Activated CD4-positive, alpha-beta T cell treated with anti-CD3 and anti-CD28 coated beads, Interleukin-2, amount 50 U/mL, for 24 hours (primary cell): ENCODE results near the gene NOP10.
"Not testable (repeated sequence)": the region's sequence is repeated elsewhere in the genome, so short reads cannot be mapped to it uniquely, and the experiment has no call there.

ENCODE experiments used
- DNase-seq, 2 donors: peaks; one replicate each; pipeline ENCODE4 v3.0.0-alpha.2; 2020; ENCODE audit warnings: low read depth in 1 of 2, low spot score in 1 of 2

NOP10 gene

DNA sequence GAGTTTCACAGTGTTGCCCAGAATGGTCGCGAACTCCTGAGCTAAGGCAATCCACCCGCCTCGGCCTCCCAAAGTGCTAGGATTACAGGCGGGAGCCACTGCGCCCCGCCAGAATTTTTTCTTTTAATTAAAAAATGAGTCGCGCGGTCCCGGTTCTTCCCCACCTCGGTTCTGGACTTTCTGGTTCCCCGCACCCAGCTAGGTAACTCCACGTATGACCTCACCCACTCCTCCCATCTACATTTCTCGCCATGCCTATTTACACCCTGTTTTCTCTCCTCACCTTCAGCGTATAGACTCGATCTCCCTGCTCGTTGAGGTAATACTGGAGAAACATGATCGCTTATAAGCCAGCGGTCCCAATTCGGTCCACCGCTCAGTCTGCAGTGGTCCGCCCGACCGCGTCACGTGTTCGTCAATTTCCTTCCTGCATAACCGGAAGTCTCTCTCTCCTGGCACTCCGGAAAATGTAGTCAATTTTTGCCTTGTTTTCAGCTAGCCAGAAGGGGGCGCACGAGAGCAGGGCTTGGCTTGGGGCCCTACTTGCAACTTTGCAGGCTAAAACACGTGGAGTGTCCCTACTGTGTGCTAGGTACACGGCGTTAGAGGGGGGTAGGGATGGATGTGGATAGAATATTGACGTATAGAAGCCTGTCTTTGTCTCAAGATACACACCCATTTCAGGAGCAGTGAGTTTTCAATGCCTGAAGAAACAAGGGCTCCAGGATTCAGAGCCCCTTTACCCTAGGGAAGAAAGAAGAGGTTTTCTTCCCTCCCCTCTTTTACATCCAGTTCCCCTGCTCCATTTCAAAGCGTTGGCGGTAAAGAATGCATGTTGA lies at the start of gene NOP10, which contains the start of gene NUTM1:
Gene NOP10 (minus strand): TSS at position 400 of the 839 bp plus-strand sequence. CDS start 63 bp downstream, at position 337.
Gene NUTM1 (plus strand): TSS at position 579 of the 839 bp plus-strand sequence. CDS start 382 bp downstream, outside the sequence.
- DNase-seq: peak; percentile 94

DNA sequence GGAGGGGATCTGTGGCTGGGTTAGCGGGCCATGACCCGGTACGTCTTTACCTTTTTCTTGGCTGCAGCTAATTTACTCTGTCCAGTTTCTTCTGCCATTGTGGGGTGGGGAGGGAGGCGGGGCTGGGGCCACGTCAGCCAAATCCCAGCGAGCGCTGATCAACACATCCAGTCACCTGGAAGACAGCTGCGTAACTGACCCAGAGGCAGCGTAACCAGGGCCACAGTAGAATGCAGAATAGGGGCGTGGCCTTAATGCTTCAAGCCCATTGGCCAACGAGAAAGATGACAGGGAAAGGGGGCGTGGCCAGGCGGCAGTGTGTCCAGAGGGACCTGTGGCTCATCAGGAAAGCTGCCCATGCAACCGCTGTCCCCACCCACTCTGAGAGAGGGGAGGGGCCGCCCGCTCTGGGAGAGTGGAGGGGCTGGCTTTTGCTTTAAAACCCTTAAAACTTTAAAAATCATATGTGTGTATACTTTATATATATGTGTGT lies 46.7 kb upstream of the NOP10 start:
- not testable (repeated sequence) for DNase-seq

DNA sequence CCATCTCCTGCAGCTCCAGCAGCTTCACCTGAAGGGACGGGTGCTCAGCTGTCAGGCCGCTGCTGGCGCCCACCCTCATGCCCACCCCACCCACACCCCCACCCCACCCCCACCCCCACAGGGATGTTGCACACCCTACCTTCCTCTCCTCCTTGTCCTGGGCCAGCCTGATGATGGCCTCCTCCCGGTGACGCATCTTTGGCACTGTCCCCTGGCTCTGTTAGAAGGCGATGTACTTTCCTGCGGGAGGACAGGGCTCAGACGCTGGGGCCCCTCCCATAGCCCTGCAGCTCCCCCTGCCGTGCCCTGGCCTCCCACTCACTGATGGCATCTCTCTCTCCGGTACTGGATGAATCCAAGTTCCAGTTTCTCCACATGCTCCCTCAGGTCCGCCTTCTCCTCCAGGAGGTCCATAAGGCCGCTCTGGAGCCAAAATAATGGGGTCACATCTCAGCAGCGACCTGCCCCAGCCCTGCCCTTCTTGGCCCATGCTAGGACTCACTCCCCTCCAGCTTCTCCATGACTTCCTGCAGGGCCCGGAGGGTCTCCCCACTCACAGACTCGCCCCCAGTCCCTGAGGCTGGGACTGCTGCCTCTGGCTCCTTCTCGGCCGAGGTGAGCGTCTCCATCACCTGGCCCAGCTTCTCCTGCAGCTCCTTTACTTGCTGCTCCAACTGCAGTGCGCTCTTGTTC lies 39.0 kb upstream of the NOP10 start:
- not testable (repeated sequence) for DNase-seq

DNA sequence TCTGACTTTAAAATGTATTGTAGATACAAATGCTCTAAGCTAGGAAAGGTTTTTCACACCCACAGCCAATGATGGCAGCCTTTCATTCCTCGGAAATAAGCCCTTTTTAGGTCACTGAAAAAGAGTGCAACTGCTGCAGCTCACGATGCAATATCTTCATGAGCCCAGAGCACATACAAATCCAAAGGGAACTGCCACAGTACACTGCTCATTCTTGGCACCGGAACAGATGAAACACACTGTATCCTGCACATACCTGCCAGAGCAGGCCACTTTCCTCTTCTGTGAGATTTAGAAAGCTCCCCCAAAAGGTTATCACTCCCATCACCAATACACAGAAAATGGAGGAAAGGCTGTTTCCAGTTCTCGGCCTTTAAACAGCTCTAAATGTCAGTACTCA lies 37.6 kb upstream of the NOP10 start:
- not testable (repeated sequence) for DNase-seq

DNA sequence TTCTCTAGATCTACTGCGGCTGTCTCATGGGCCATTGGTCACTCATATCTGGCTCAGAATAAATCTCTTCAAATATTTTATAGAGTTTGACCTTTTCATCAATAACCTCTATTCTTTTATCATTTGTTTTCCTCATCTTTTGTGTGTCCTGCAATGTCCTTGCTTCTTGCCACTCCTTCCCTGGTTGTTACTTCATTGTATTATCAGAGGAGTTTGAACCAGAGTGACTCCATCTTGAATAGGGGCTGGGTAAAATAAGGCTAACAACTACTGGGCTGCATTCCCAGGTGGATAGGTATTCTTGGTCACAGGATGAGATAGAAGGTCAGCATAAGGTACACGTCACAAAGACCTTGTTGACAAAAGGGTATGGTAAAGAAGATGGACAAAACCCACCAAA lies 33.9 kb upstream of the NOP10 start:
- DNase-seq: no peak

DNA sequence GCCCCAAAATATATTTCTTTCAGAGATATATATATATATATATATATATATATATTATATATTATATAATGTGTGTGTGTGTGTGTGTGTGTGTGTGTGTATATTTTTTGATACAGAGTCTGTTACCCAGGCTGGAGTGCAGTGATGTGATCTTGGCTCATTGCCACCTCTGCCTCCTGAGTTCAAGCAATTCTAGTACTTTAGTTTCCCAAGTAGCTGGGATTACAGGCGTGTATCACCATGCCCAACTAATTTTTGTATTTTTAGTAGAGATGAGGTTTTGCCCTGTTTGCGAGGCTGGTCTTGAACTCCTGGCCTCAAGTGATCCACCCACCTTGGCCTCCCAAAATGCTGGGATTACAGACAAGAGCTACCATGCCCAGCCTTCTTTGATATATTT lies 32.6 kb upstream of the NOP10 start:
- not testable (repeated sequence) for DNase-seq

DNA sequence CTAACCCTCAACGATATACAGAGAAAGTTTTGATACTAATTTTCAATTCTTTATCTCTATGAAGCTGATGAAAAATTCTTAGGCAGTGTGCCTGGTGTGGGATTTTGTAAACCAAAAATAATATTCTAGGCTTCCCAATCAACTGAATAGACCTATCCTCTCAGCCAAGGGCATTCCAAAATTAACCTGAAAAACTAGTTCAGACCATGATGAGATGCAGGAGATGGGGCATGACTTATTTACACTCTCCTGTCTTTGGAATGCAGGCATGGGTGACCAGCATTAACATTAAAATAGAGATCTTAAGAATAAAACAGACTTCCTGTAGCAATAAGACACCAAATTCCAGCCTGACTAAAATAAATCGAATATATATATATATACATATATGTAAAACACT lies 31.9 kb upstream of the NOP10 start:
- no peak for DNase-seq

DNA sequence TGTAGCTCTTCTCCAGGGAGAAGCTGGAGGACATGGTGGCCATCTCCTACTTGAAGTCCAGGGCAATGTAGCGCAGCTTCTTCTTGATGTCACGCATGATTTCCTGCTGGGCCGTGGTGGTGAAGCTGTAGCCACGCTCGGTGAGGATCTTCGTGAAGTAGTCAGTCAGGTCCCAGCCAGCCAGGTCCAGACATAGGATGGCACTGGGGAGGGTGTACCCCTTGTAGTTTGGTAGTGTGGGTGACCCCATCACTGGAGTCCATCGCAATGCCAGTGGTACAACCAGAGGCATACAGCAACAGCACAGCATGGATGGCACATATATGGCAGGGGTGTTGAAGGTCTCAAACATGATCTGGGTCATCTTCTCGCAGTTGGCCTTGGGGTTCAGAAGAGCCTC lies 31.0 kb upstream of the NOP10 start:
- DNase-seq: no peak

DNA sequence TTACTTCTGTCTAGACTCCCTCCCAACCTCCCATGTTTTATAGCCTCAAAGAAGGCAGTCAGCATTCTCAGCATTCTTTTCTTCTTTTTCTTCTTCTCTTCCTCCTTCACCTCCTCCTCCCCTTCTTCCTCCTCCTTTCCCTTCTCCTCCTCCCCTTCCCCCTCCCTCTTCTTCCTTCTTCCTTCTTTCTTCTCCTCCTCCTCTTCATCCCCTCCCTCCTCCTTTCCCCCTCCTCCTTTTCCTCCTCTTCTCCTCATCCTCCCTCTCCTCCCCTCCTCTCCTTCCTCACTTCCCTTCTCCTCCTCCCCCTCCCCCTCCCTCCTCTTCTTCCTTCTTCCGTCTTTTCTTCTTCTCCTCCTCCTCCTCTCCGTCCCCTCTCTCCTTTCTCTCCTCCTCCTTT lies 27.7 kb upstream of the NOP10 start:
- DNase-seq: no peak

DNA sequence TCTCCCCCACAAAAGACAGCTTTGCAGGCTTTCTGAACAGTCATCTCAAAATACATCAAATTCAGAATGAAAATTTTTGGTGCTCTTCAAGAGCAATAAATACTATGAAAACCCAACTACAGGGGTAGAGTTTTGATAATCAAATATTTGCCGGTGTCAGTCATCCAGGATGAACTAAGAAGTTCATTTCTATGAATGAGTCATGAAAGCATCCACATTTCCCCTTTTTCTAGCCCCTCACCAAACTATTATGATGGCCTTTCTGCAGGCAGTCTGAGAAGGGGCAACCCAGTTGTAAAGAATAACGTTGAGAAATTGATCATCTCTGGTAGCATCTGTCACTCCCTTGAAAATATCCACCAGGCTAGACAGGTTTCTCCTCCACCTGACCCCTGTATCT lies 27.2 kb upstream of the NOP10 start:
- DNase-seq: no peak

DNA sequence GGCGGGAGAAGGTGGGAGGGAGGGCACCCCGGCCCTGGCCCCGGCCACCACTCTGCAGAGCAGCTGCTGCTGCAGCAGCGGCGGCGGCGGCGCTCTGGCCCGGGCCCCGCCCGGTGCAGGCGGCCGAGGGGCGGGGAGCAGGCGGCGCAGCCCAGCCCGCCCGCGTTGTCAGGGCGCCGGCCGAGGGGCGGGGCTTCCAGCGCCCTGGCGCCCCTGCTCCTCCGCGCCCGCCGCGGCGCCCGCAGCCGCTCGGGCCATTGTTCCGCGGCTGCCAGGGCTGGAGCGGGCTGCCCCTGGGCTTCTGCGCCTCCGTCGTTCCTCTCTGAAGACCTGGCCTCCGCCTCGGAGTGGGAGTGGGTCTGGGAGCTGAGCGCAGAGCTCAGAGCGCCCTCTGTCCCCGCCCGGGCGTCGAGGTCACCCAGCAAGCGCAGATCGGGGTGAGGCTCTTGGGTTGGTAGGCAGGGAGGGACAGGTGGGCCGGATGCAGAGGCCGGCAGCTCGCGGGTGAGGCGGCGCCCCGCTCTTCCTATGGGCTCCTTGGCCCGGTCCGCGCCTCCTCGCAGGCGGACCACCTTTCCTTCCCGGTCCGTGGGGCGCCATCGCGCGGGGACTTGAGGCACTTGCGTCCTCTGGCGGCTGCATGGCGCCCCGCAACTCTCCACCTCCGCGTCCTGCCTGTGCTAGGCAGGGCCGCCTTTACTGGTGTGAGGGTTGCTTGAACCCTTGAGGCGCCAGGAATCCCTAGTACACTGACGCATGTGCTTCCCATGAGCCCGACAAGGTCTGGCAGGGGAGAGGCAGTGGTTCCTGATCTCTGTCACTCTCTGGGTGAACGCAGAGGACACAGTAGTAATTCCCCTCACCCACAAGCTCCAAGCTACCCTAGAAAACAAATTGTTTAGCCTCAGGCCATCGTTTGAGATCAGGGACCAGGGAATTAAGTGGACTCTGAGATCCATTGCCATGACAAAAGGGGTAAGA lies 24.5 kb upstream of the NOP10 start, which contains the start of gene LPCAT4:
Gene LPCAT4 (minus strand): TSS at position 96 of the 981 bp plus-strand sequence. CDS start 96 bp downstream, outside the sequence.
- DNase-seq: peak; percentile 72 to 79

DNA sequence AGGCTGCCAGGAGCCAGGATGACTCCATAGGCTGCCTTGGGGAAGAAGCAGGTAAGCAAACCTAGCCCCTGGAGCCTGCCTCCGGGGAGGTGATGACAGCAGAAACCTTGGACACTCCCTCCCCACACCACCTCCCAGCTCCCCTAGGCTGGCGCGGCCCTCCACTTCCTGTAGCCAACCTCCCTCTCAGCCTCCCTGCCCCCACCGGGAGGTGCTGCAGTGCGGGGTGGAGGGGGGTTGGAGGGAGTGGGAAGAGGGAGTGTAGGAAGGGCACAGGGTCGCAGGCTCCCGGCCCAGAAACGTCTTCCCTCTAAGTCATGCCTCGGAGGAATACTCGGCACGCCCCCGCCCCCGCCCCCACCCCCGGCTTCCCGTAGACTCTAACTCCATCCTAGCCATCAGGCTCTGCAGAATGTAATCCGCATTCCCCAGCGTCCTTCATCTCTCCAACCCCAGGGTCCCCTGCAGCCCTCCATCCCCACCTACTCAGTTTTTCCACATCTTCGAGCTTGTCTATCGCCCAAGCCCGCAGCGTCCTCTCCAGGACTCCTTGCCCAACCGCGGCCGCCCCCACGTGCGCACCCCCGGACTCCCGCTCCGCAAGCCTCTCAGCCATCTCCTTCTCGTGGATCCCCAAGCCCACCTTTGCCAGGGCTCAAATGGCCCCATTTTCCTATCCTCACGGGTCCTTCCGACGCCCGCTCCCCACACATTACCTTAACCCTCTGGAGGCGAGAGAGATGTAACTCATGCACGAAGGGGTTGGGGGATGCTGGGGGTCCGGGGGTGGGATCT lies 23.5 kb upstream of the NOP10 start:
- peak; percentile 11 to 27 for DNase-seq

DNA sequence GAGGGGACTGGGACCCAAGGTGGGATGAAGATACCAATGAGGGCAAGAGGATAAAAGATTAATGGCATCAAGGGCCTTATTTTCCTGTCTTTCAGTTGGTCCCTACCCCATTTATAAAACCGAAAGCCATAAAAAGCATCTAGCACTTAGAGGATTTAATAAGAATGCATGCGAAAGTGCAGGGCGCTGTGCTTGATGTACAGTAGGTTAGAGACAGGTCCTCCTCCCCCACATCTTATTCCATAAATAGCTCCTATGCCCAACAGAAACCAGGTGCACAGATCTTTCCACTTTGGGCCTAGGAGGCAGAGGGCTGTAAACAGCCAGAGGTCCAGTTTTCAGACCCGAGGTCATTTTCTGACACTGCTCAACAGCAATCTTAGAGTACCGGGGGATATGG lies 22.9 kb upstream of the NOP10 start:
- no peak for DNase-seq

DNA sequence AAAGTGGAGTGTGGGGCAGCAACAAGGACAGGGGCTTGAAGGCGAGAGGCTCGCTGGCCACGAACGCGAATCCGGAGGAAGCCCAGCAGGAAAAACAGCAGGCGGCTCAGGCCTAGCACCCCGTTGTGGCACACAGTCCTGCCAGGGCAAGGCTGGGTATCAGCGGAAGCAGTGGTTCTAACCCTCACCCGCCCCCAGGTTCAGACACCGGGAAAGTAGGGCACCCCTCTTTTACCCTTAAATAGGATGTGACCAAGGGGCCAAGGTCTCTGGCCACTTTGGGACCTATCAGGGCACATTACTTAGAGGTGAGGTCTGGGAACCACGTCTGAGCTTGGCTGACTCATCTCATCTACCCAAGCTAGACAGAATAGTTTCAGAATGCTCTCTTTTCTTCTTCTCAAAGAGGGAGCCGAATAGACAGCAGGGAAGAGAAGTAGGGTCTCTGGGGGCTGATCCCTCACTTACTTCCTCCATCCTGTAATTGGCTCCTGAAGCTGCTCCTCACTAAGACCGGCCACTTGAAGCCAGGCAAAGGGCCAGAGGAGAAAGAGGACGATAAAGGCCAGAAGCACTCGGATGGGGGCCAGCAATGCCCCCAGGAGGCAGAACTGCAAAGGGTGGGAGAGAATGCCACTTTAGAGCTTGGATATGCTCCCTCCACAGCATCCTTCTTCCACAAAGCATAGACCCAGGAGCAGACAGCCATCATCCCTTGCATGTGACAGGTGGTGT lies 22.3 kb upstream of the NOP10 start:
- DNase-seq: no peak

DNA sequence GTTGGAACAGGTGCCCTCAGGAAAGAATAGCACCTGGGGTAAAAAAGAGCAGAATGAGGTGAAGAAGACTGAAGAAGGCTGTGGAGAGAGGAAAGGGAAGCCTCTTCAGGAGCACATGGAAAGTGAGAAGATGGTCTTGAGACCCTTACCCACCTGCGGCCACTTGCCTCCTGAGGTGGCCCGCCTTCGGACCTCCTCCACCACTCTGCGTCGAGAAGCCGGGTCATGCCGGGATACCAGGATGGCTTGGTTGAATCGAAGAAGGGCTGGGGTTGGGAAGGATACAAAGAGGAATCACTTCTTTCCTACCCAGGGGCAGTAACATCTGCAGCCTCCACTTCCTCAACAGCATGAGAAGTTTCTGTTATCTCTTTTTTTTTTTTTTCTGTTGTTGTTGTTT lies 21.1 kb upstream of the NOP10 start:
- DNase-seq: no peak

DNA sequence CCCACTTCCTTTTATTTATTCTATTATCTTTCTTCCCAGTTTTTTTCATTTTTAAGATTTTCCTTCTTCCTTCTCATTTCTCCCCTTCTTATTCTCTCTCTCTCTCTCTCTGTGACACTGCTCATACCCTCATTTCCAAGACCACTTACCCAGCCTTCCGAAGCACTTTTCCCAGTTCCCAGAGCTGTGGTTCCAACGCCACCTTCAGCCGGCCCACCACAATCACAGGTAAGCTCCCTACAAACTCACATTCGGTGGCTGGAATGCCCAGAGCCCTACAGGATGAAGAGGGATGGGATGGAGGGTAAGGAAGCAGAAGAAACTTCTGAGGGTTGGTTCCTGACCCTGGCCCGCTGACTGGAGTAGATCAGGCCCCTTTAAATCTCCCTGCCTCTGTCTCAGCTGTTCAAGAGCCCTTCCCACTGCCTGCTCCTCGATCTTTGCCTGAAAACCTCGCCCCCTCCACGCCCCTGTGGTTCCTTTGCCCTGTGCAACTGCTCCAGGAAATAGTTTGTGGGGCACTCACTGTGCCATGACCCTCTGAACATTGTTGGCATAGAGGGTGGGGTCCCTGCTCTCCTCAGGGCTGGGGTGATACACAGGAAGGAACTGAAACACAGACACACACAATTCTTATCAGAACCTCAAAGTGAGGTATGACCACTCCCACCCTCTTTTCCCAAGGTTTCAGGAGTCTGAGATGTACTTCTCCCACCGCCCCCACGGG lies 19.3 kb upstream of the NOP10 start:
- no peak for DNase-seq

DNA sequence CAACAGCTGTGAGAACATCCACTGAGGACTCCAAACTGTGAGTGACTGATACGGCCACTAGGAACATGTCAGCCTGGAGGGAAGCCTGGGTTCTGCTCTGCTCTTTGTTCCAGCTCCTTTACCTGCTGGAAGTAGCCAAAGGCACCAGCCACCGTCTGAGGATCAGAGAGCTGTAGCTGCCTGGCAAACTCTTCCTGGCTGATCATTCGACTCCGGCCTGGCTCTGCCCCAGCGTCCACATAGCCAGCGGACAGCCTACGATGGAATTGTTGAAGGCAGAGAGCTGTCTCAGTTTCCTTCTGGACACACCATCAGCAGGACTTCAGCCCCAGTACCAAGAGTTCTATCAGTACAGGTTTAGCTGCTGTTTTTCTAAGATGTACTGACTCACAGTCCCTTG lies 18.3 kb upstream of the NOP10 start:
- no peak for DNase-seq

DNA sequence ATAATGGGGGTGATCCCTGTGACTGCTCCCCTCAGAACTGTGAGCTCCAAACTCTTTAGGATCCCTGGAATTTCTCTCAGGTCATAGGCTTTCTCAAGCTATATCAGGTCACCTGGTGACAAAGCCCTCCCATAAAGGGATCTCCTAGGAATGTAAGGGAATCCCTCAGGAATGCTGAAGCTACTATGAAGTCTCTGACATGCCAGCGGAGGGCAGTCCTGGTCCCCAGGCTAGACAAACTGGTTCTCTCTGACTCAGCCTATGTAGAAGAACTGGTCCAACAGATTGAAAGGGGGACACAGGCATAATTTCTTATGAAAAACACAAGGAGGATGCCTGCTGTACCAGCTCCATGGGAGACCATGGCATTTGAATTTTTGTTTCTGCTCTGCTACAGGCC lies 17.4 kb upstream of the NOP10 start:
- no peak for DNase-seq

DNA sequence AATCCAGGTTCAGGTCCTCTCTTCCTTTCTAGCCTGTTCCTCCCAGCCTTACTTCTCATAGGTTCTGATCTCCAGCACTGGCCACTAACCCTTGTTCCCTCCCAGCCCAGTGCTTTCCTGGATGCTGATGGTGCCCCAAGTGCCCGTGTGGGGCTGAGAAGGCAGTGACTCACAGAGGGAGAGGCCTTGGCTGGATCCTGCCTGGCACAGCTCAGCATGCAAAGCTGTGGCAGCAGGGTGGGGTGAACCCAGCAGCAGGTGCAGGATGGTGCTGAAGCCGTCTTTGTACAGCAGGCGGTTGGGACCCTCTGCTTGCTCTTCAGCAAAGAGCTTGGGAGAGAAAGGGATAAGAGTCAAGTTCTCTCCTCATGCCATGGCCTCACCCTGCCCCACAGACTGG lies 16.5 kb upstream of the NOP10 start:
- DNase-seq: no peak
